ENCODE results near the gene SFMBT1.

DNA sequence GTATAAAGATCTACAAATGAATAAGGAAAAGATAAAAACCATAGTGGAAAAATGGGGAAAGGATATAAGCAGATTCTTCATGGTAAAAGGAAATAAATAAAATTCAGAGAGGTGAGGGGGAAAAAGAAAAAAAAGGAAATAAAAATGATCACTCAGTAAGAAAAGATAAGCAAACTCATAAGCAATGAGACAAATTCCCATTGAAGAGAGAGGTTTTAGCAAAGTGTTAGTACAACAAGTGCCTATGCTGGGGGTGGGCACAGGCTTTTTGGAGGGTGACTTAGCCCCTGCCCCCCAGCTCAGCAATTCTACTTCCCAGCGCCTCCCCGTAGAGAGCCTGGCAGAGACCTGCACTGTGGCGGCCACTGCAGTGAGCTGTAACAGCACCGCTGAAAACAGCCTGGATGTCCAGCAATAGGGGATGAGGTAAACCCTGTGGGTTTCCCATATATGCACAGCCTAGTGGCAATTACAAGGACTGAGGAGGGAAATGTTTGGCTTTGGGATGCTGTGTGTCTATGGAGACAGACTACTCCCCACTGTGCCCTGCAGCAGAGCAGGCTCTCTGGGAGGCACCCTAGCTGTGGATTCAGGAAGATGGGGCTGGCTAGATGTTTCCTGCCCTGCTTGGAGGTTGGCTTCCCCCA, 23.7 kb upstream of the SFMBT1 start:
- no peak for TF ChIP-seq EZH2 (IDR thresholded peaks at IDR 0.05)
- TF ChIP-seq POLR2AphosphoS5 (IDR thresholded peaks at IDR 0.05; ENCODE audit: borderline replicate concordance, low read depth, low read length): no peak
- no peak for TF ChIP-seq FOXP2 (optimal IDR thresholded peaks at IDR 0.05; ENCODE audit: control extremely low read depth, extremely low read length, insufficient read depth)
